Activated CD4-positive, CD25-positive, alpha-beta regulatory T cell treated with anti-CD3 and anti-CD28 coated beads, Interleukin-2, amount 50 U/mL, for 72 hours (primary cell): Measurements from ENCODE around the gene MLF1.
A peak's percentile ranks its signal among the peaks of the same experiment; 100 is the strongest.
"Not testable (repeated sequence)": the region's sequence is repeated elsewhere in the genome, so short reads cannot be mapped to it uniquely, and the experiment has no call there.

Experiments
- DNase-seq: peaks from one replicate; pipeline ENCODE4 v3.0.0; 2021

MLF1 gene, protein sequence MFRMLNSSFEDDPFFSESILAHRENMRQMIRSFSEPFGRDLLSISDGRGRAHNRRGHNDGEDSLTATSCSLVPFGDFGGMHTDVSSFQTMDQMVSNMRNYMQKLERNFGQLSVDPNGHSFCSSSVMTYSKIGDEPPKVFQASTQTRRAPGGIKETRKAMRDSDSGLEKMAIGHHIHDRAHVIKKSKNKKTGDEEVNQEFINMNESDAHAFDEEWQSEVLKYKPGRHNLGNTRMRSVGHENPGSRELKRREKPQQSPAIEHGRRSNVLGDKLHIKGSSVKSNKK

DNA sequence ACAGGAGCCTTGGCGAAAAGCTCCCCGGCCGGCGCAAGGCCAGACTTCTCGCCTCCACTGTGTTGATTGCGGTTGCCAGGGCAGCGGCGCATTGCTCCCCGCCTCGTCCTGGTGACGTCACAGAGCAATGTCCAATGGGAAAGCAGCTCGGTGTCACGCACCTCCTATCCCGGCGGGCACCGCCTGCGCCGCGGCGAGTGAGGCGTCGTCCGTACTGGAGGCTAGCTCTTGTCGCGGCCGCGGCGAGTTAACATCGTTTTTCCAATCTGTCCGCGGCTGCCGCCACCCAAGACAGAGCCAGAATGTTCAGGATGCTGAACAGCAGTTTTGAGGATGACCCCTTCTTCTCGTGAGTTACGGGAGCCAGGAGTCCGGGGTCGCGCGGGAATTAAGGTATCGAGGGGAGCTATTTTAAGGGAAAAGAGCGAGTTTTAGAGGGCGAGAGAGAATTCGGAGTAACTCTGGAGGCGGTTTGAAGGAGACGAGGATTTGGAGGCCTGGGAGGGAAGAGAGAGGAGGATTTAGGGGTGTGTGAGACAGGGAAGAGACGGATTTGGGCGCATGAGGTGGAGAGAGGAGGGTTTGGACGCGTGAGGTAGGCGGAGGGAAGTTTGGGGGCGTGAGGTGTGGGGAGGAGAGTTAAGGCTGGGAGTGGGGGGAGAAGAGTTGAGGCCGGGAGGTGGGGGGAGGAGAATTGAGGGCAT is at the start of gene MLF1:
MLF1 (plus strand) TSS at position 196 of the 704 bp plus-strand sequence; CDS start at position 303, 107 bp downstream.
- peak; percentile 76 for DNase-seq

DNA sequence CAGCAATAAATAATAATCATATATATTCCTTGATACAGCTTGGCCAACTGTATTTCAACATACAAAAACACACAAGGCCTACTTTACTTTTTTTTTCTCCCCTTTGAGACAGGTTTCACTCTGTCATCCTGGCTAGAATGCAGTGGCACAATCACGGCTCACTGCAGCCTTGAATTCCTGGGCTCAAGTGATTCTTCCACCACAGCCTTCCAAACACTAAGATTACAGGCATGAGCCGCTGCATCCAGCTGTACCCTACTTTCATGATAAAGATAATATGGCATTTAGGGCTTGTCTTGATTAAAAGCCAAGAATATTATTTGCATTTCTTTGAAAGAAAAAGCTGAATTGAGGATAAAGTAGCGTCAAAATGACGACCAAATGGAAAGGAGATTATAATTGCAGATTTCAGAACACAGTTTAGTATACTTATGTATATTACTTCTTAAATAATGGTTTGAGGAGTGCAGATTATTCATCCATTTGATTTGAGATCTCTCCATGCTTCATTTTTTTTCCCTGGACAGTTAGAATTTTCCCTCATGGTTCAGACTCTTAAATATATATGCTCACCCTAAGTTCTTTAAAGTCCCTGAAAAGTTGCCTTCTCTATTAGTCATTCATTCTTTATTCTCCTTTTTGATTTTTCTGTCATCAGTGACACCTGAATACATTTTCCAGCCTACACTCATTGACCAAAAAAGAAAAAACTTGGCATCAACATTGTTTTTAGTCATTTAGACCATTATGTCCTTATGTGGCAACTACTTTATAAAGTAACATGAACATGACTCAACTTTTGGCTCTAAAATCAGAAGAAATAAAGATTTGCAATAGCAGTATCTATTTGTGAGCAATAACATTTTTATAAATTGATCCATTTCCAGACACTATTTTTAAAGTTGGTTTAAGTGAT is 48.5 kb upstream of the MLF1 start:
- no peak for DNase-seq

DNA sequence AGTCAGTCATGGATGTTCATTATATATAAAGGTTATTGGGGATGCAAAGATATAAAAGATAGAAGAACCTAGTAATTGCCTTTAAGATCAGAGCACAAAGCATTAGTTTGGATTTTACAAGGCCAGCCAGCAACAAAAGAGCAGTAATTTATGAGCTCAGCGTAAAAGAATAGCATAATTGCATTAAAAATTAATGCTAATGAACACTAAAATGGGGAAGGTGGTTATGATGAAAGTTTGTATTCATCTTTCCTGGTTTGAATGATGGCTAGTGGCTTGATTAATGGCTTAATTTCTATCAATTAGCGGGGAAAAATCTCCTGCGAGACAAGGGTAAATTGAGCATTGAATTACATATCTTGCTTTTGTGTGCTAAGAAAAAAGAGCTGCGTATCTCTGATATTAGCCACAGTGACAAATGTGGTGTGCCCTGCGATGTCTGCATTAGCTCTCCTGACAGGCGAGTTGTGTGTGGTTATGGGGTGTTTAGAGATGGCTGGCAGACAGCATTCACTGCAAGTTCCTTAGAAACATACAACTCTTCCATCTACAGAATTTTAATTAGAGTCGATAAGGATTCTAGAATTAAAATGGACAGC is 42.8 kb upstream of the MLF1 start:
- no peak for DNase-seq

DNA sequence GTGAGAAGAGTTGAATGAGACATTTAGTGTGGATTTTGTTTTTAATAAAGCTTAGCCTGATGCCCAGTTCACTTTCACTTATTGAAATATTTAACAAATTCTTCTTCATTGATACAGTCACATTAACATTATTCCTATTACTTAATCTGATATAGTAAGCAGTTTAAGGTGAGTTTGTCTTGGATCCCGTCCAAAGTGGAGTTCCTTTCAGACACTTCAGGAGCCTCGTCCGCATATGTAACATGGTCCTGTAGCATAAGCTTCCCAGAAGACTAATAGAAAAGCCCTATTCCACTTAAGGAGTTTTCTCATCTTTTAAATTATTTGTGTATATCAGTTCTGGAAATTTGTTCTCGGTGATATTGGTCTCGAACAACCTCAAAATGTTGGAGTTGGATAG is 39.7 kb upstream of the MLF1 start:
- no peak for DNase-seq

DNA sequence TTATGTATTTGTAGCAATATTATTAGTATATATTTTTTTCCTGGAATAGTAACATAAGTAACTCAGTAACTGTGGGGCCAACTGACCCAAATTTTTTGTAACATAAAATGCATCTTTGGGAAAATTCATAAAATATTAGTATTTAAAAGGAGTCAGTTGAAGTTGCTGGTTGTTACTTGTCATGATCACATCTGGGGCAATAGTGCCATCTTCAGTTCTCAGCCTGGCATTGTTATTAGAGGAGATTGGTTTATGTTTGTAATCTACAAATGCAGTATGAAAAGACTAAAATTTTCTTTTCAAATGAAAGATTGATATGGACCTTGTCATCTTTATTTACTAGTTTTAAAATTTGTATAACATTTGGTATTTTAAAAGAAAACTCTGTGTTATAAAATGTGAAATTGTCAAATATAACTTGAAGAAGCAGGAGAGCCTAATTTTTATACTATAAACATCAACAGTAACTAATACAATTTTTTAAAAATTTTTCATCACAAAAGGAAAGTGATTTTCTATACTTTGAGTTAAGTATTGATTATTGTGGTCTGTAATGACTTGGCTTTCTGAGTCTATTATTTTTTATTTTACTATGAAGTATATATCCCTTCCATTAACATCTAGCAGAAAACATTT is 38.8 kb upstream of the MLF1 start:
- no peak for DNase-seq

DNA sequence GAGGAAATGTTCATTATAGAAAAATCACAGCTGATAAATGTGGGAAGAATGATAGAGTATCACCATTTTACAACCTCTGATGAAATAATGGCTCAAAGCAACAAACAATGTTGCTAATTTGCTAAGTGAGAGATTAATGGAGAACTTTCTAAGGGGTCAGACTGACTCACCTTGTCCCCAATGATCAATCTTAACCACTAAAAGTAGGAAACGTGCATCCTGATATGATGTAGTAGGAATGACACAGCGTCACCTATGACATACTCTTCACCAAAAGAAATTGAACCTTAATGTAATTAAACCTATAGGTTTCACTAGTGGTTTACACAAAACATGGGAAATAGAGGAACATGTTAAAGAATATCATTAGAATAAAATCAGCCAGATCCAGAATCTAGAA is 35.1 kb upstream of the MLF1 start:
- no peak for DNase-seq

DNA sequence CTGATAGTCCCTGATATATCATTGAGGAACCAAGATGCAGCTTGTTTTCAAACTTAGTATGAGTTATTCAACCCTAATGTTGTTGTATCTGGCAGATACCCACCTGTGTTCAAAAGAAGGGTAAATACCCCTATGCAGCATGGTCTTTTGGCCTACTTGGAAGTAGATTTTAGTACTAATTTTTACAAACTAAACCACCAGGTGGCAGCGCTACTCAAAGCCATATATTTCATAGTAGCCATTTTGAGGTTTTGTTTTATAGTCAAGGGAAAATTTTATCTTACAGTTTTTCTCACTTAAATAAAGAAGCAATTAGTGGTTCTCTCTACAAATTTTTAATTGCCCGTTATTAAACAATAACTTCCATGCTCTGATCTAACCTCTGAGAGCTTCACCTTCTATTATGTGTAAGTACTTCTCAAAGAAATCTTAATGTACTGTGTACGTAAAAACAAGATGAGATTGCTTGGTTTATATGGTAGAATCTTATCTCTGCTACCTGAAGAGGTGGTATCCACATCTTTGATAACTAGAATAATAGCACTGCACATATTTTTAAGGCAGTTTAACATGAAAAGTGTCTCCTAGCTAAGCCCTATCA is 31.5 kb upstream of the MLF1 start:
- no peak for DNase-seq

DNA sequence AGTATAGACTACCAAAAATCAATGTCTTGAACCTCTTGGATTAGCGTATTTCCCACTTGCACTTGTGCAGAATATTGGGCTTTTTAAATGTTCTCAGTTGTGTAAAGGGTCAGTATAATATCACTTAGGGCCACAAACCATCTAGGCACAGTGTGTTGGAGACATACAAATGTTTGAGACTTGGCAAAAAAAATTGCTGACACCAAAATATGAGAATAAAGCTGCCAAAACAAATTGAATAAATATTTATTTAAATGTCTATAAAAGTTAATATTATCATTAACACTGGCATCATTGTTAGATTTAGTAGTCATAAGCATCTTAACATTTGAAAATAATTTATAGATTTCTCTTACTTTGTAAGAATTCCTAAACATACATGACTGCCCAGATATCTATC is 30.9 kb upstream of the MLF1 start:
- no peak for DNase-seq

DNA sequence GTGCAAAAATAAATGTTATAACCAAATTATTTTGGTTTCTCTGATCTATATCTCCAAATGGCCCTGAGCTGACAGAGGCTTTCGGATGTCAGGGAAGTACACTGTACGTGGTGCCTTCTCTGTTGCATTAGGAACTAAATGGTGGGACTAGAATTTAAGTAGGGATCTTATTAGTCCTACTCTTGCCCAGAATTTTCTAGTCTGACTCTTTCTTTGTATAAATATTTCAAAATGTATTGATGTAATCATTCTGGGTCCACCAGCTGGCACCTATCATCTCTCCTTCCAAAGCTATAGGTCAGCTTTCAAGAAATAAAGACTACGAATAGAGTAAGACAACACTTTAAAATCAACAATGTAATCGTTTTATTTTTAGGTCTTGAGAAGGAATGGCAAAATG is 22.3 kb upstream of the MLF1 start:
- DNase-seq, result no peak

DNA sequence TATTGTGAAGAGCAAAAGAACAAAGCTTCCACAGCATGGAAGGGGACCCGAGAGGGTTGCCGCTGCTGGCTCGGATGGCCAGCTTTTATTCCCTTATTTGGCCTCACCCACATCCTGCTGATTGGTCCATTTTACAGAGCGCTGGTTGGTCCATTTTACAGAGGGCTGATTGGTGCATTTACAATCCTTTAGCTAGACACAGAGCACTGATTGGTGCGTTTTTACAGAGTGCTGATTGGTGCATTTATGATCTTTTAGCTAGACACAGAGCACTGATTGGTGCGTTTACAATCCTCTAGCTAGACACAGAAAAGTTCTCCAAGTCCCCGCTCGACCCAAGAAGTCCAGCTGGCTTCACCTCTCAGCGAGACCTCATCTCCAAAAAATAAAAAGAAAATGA is 21.1 kb upstream of the MLF1 start:
- DNase-seq, result not testable (repeated sequence)

DNA sequence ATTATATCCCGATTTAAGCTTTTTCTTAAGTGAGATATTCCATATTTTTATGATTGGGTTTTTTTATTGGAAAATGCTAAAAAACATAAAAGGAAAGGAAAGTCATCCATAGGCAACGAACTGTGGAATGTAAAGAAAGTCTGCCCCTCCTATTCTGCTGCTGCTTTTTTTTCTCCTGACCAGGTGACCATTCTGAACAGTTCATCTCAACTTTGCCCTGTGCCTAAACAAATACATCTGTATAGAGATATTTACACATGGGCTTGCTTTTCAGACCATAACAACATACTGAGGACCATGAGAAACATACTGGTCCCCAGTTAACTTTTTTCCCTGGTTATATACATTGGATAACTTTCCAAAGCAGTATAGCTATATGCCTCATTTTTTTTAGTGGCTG is 18.9 kb upstream of the MLF1 start:
- no peak for DNase-seq

DNA sequence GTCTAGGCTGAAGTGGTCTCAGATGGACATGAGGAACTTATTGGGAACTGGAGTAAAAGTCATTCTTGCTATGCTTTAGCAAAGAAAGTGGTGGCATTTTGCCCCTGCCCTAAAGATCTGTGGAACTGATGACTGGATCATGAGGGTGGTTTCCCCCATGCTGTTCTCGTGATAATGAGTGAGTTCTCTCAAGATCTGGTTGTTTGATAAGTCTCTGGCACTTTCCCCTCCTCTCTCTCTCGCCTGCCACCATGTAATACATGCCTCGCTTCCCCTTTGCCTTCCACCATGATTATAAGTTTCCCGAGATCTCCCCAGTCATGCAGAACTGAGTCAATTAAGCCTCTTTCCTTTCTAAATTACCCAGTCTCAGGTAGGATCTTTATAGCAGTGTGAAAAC is 11.5 kb upstream of the MLF1 start:
- no peak for DNase-seq

DNA sequence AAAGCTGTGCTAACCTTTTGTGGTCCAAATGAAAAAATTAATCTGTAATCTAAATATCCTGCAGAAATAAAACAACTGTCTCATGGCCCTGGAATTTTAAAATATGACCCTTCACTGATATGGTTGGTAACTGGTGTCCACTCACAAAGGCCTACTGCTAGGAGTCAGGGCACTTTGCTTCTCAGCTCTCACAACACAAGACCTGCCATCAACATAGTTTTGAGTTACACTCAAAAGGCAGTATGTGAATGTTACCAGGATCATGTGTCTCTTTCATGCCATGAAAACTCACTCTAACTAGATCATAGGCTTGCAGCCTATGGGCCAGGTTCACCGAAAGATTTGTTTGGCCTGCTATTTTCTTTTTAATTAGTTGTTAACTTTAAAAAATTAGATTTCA is 10.0 kb upstream of the MLF1 start:
- no peak for DNase-seq

DNA sequence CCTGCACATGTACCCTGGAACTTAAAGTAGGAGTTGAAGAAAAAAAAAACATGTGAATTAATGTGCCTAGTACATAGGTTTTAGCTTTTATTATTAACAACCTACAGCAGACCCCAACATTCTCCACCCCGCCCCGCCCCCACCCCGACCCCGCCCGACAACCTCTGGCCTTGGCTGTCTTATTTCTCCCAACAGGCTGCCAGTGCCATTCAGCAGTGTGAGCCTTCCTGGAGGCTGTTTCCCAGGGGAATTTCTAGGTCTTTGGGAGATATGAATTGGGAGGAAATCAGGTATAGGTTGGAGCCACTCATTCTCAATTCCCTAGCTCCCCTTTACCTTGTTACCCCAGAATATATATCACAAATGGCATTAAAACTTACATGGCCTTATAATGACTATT is 8.3 kb upstream of the MLF1 start:
- no peak for DNase-seq

DNA sequence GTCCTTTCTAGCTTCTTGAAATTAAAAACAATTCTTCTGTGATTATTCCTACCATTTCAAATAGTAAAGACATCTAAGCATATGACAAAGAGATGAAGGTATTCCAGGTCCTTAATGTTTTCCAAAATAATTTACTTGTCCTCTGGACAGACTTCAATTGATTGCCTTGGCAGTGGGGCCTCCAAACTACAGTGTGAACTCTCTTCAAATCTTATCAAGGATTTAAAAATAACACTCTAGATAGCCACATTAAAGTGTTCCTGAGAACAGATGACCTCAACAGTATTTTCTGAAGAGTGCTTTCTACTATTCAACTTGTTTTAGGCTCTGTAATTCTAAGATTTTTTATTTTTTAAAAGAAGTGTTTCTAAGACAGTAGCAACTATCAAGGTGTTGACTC is 7.9 kb upstream of the MLF1 start:
- DNase-seq, result no peak

DNA sequence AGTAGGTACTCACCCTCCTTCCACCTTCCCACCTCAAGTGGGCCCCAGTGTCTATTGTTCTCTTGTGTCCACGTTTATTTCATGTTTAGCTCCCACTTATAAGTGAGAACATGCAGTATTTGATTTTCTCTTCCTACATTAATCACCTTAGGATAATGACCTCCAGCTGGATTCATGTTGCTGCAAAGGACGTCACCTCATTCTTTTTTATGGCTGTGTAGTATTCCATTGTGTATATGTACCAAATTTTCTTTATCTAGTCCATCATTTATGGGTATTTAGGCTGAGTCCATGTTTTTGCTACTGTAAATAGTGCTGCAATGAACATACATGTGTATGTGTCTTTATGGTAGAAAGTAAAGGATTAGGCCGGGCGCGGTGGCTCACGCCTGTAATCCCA is 5.9 kb upstream of the MLF1 start:
- DNase-seq, result no peak

DNA sequence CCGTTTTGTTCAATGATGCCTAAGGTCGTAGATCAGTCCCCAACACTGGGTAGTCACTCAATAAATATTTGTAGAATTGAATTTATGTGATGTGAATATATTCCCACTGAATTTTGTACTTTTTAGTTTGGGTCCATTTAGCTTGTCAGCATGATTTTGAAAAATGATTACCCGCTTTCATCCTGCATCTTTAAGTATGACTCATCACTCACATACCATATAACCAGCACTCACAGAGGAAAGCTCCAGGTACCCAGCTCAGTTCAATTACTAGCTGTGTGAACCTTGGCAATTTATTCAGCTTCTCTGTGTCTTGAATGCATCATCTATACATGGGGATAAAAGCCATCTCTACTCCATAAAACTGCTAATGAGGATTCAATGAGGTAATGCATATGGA is 2.2 kb upstream of the MLF1 start:
- no peak for DNase-seq

DNA sequence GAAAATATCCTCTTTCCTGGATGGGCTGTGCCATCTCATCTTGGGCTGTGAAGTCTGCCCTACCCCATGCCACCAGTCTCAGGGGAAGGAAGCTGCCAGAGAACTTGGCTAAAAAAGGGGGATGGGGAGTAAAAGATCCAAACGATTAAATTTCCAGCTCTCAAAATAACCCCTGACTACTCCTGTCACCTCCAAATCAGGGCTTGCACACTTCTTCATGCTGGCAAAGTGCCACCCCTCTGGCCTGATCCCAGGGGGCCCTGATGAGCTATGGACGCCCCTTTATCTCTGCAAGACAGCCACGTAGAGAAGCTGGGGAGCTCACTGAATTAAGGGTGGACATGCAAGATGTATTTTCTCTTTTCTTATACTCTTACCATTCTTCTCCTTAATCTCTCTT is 1.2 kb upstream of the MLF1 start:
- no peak for DNase-seq

DNA sequence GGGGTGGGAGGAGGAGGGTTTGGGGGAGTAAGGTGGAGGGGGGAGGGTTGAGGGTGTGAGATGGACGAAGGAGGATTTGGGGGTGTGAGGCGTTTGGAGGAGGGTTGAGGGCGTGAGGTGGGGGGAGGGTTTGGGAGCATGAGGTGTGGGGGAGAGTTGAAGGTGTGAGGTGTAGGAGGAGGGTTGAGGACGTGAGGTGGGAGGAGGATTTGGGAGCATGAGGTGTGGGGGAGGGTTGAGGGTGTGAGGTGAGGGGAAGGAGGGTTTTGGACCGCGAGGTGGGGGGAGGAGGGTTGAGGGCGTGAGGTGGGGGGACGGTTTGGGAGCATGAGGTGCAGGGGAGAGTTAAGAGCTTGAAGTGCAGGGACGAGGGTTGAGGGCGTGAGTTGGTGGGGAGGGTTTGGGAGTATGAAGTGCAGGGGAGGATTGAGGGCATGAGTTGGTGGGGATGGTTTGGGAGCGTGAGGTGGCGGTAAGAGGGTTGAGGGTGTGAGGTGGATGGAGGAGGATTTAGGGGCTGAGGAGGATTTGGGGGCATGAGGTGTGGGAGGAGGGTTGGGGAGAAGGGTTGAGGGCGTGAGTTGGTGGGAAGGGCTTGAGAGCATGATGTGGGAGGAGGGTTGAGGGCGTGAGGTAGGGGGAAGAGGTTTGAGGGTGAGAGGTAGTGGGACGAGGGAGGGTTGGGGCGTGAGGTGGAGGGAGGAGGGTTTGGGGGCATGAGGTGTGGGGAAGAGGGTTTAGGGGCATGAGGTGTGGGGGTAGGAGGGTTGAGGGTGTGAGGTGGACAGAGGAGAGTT is 1.2 kb downstream of the MLF1 start:
- no peak for DNase-seq

DNA sequence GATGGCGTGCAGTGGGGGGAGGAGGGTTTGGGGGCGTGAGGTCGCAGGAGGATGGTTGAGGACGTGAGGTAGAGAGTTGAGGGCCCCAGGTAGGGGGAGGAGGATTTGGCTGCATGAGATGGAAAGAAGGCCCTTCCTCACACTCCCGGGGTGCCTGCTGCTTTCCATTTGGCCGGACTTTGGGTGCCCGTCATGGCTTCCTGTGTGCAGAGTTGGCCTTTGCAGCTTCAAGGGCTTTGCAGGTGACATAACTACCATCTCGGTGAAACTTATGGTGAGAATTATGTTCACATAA is 1.7 kb downstream of the MLF1 start:
- no peak for DNase-seq

DNA sequence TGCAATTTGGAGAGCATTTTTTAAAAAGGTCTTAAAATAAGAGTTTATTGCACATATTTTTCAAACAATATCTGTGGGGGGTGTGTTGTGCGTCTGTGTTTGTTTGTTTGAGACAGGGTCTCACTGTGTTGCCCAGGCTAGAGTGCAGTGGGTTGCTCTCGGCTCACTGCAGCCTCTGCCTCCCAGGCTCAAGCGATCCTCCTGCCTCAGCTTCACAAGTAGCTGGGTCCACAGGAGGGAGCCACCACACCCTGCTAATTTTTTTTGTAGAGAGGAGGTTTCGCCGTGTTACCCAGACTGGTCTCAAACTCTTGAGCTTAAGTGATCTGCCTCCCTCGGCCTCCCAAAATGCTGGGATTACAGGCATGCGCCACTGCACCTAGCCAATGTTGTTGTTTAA is 2.7 kb downstream of the MLF1 start:
- no peak for DNase-seq

DNA sequence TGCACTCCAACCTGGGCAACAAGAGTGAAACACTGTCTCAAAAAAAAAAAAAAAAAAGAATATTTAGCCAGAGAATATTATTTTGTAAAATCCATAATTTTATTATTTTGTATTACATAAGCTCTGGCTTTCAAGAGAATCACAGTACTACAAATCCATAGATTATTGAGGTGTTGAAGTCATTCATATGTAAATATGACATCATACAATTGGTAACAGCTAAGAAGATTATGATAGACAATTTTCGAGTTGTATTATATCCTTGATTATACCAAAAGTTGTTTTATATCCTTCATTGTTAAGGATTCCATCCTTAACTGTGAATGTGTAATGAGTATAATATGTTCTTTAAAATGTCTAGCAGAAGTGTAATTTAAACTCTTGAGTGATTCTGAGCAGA is 3.7 kb downstream of the MLF1 start:
- no peak for DNase-seq
